ENCODE results near the gene TMEM132A. TPM values are rescaled to one million over a fixed set of nuclear protein-coding genes. Genes with fewer than 3 reads are reported as not detected.

TMEM132A gene
- total and polyA plus RNA-seq, 9 of the 15 experiments (the other 6 are each of a cell fraction or from before 2014, with no cell fraction given), result 0.04 to 1.1 (median 0.18) TPM; not detected in 4

DNA sequence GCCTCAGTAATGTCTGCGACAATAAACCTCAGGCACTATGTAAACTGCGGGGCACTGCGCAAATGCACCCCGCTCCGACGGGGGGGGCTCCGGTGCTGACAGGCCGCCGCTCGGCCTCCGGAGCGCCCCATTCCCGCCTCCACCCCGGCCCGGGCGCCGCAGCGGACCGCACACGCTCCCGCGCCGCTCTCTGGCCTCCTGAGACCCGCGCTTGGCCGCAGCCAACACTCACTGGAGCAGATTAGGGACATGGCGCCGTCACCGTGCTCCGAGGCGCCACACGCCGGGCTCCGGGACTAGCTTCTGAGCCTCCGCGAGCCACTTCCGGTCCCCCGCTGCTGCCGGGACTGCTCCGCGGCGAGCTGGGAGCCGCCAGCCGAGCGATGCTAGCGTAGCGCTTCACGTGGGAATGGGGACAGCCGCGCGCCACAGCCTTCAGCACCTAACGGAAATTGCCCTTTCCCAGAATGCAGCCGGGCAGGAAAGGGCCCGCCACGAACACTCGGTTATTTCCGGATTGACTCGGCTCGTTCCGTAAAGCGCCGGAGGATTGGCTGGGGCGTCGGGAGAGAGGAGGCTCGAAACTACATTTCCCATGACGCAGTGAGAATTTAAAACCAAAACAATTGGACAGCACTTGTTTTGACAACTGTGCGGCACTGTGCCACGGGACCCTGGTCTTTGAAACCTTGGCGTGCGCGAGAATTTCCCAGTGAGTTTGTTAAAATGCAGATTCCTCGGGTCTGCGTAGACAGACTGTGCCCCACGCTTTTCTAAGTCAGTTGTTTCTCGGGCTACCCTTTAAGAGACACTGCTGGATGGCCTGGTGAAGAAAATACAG, 17.9 kb upstream of the TMEM132A start, which contains the start of gene PRPF19 (continued):
- TF ChIP-seq ZFX (CRISPR knock-in tag; IDR thresholded peaks at IDR 0.05) (peak; percentile 70), TEAD2 (tag; IDR thresholded peaks at IDR 0.05) (no peak), RUNX1 (IDR thresholded peaks at IDR 0.05; ENCODE audit: low read depth) (no peak), ZNF436 (CRISPR knock-in tag; IDR thresholded peaks at IDR 0.05) (no peak), RBM14 (IDR thresholded peaks at IDR 0.05; ENCODE audit: borderline replicate concordance, insufficient read depth, low read depth, low read length) (no peak), ZNF146 (CRISPR knock-in tag; IDR thresholded peaks at IDR 0.05; ENCODE audit: unreplicated experiment) (no peak), HBP1 (CRISPR knock-in tag; IDR thresholded peaks at IDR 0.05) (no peak), SRSF9 (IDR thresholded peaks at IDR 0.05; ENCODE audit: borderline replicate concordance, low read depth, low read length) (no peak), NR2F6 (CRISPR knock-in tag; IDR thresholded peaks at IDR 0.05) (no peak), STAT5B (CRISPR knock-in tag; IDR thresholded peaks at IDR 0.05) (no peak), SRF (CRISPR knock-in tag; IDR thresholded peaks at IDR 0.05) (peak in 1 of 2 experiments; percentile 48; a peak in 2 of 4 replicates), SP1 (CRISPR knock-in tag; IDR thresholded peaks at IDR 0.05) (peak; percentile 60; the same call in 1 of the 2 replicates), ILF3 (IDR thresholded peaks at IDR 0.05; ENCODE audit: borderline replicate concordance) (no peak), CHD1 (IDR thresholded peaks at IDR 0.05; ENCODE audit: low read length) (peak; percentile 63), ZNF584 (CRISPR knock-in tag; IDR thresholded peaks at IDR 0.05; ENCODE audit: low read depth) (no peak), ZNF274 (IDR thresholded peaks at IDR 0.05; ENCODE audit: borderline replicate concordance, low read depth, low read length) (no peak), DMBX1 (CRISPR knock-in tag; IDR thresholded peaks at IDR 0.05; ENCODE audit: borderline replicate concordance) (no peak), HDGF (IDR thresholded peaks at IDR 0.05) (no peak), RBFOX2 (IDR thresholded peaks at IDR 0.05; ENCODE audit: low read depth, low read length) (peak; percentile 100)
- TF ChIP-seq, protein P1, sequence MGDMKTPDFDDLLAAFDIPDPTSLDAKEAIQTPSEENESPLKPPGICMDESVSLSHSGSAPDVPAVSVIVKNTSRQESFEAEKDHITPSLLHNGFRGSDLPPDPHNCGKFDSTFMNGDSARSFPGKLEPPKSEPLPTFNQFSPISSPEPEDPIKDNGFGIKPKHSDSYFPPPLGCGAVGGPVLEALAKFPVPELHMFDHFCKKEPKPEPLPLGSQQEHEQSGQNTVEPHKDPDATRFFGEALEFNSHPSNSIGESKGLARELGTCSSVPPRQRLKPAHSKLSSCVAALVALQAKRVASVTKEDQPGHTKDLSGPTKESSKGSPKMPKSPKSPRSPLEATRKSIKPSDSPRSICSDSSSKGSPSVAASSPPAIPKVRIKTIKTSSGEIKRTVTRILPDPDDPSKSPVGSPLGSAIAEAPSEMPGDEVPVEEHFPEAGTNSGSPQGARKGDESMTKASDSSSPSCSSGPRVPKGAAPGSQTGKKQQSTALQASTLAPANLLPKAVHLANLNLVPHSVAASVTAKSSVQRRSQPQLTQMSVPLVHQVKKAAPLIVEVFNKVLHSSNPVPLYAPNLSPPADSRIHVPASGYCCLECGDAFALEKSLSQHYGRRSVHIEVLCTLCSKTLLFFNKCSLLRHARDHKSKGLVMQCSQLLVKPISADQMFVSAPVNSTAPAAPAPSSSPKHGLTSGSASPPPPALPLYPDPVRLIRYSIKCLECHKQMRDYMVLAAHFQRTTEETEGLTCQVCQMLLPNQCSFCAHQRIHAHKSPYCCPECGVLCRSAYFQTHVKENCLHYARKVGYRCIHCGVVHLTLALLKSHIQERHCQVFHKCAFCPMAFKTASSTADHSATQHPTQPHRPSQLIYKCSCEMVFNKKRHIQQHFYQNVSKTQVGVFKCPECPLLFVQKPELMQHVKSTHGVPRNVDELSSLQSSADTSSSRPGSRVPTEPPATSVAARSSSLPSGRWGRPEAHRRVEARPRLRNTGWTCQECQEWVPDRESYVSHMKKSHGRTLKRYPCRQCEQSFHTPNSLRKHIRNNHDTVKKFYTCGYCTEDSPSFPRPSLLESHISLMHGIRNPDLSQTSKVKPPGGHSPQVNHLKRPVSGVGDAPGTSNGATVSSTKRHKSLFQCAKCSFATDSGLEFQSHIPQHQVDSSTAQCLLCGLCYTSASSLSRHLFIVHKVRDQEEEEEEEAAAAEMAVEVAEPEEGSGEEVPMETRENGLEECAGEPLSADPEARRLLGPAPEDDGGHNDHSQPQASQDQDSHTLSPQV (IDR thresholded peaks at IDR 0.05), result peak; percentile 30; the same call in 1 of the 2 replicates
